Kidney (tissue), 14 donors: Measurements from ENCODE around the gene CTNNA2. TPM values are rescaled to one million over a fixed set of nuclear protein-coding genes. Genes with fewer than 3 reads are reported as not detected.

ENCODE experiments used
- DNase-seq, 5 donors: peaks; one replicate each; pipeline ENCODE4 v3.0.0-alpha.2; 2013 to 2020
- FAIRE-seq: peaks from 2 replicates; lab custom pipeline; 2012; peaks lifted over from hg19 to GRCh38; lab: Jason Lieb, UNC
- H3K27ac ChIP-seq, 2 donors: one replicate each; pipeline ENCODE4 v1.7.0; 2013; ENCODE audit warnings: low read depth in 2 of 2, low read length in 2 of 2, inconsistent platforms in 1 of 2
- H3K27me3 ChIP-seq: one replicate; pipeline ENCODE4 v1.7.1; 2013; ENCODE audit warnings: low read length, inconsistent platforms; ENCODE audit not compliant: control insufficient read depth, insufficient read depth
- H3K36me3 ChIP-seq, 3 donors: one replicate each; pipeline versions ENCODE4 v1.7.0 to v1.7.1; 2013; ENCODE audit warnings: low read length in 3 of 3, control low read depth in 1 of 3, inconsistent platforms in 1 of 3; ENCODE audit not compliant: insufficient read depth in 3 of 3, control insufficient read depth in 2 of 3
- H3K4me1 ChIP-seq, 3 donors: one replicate each; pipeline versions ENCODE4 v1.7.0 to v1.7.1; 2013; ENCODE audit warnings: low read length in 3 of 3, inconsistent platforms in 1 of 3, low read depth in 1 of 3; ENCODE audit not compliant: control insufficient read depth in 2 of 3, insufficient read depth in 2 of 3
- H3K4me3 ChIP-seq, 3 donors: one replicate each; pipeline versions ENCODE4 v1.7.0 to v1.8.1; 2013; ENCODE audit warnings: low read length in 3 of 3, control low read depth in 1 of 3, inconsistent platforms in 1 of 3
- H3K9ac ChIP-seq, 3 donors: one replicate each; pipeline versions ENCODE4 v1.7.0 to v1.7.1; 2013; ENCODE audit warnings: low read length in 3 of 3, control low read depth in 1 of 3, inconsistent platforms in 1 of 3
- H3K9me3 ChIP-seq, 3 donors: one replicate each; pipeline versions ENCODE4 v1.7.0 to v1.7.1; 2013; ENCODE audit warnings: low read length in 3 of 3, control low read depth in 1 of 3, inconsistent platforms in 1 of 3; ENCODE audit not compliant: control insufficient read depth in 2 of 3, insufficient read depth in 1 of 3
- intact Hi-C: fragments of 100-400 bp; cut with DNase I; formaldehyde crosslinking; loops from one replicate; pipeline ENCODE4 v1.11.1; 2022
- polyA plus RNA-seq: library from polyadenylated mRNA; stranded (reverse); fragments of 350-450 nt; fragmentation: Illumina TruSeq; extraction: RNeasy Lipid Tissue Mini Kit (QIAGEN cat#74804); gene quantifications from one replicate; pipeline ENCODE4 v1.2.3, GENCODE V29; 2014; ENCODE audit warnings: low read depth, low replicate concordance; ENCODE audit not compliant: insufficient read depth
- total RNA-seq: library from RNA; stranded (reverse); fragmentation: NEBNext Ultra II Directional; extraction: Animal tissue kit (Norgen Biotek cat#: 25700); gene quantifications from one replicate; pipeline ENCODE4 v1.2.1, GENCODE V29; 2021
- TF ChIP-seq, protein P1 (sequence below): IDR thresholded peaks from 3 replicates; pipeline ENCODE4 v1.5.1; 2012; ENCODE audit warnings: mild to moderate bottlenecking, moderate library complexity, borderline replicate concordance; ENCODE audit not compliant: insufficient read depth; ENCODE audit errors: extremely low read depth
- donor health status: control.
- donor health status: control.
- donor health status: control.
- donor health status: control.
- donor health status: control.
- donor health status: DM: yes; HTN: yes; CAD: no.
- donor health status: Normal renal cell carcinoma (clear cell type).

CTNNA2 gene
- total and polyA plus RNA-seq, 2 donors from 2014 or later, result 0.47 TPM; not detected in 1

DNA sequence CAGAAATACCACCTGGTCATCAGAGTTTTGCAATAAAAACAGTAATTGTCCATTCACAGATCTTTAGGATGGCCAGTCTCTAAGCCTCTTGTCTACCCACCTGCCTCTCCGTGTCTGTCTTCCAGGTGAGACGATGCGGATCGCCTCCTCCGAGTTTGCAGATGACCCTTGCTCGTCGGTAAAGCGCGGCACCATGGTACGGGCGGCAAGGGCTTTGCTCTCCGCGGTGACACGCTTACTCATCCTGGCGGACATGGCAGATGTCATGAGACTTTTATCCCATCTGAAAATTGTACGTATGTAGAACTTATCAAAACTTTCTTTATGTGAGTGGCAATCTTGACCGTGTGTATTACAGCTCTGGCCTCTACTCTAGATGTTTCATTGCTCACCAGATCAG lies 345.0 kb downstream of the CTNNA2 start:
- Histone ChIP-seq H3K27me3 (no peaks in the 10 kb centered on the region), H3K4me3 (no peak overlapping the region), H3K4me1 (no peaks in the 10 kb centered on the region), H3K9ac (no peak overlapping the region), H3K9me3 (no peaks in the 10 kb centered on the region), H3K27ac (no peak overlapping the region), H3K36me3 (no peaks in the 10 kb centered on the region)
- FAIRE-seq (no peak), DNase-seq (no peak)
- TF ChIP-seq, protein P1, sequence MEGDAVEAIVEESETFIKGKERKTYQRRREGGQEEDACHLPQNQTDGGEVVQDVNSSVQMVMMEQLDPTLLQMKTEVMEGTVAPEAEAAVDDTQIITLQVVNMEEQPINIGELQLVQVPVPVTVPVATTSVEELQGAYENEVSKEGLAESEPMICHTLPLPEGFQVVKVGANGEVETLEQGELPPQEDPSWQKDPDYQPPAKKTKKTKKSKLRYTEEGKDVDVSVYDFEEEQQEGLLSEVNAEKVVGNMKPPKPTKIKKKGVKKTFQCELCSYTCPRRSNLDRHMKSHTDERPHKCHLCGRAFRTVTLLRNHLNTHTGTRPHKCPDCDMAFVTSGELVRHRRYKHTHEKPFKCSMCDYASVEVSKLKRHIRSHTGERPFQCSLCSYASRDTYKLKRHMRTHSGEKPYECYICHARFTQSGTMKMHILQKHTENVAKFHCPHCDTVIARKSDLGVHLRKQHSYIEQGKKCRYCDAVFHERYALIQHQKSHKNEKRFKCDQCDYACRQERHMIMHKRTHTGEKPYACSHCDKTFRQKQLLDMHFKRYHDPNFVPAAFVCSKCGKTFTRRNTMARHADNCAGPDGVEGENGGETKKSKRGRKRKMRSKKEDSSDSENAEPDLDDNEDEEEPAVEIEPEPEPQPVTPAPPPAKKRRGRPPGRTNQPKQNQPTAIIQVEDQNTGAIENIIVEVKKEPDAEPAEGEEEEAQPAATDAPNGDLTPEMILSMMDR, result no peak
- intact Hi-C loops, result no loop called here

DNA sequence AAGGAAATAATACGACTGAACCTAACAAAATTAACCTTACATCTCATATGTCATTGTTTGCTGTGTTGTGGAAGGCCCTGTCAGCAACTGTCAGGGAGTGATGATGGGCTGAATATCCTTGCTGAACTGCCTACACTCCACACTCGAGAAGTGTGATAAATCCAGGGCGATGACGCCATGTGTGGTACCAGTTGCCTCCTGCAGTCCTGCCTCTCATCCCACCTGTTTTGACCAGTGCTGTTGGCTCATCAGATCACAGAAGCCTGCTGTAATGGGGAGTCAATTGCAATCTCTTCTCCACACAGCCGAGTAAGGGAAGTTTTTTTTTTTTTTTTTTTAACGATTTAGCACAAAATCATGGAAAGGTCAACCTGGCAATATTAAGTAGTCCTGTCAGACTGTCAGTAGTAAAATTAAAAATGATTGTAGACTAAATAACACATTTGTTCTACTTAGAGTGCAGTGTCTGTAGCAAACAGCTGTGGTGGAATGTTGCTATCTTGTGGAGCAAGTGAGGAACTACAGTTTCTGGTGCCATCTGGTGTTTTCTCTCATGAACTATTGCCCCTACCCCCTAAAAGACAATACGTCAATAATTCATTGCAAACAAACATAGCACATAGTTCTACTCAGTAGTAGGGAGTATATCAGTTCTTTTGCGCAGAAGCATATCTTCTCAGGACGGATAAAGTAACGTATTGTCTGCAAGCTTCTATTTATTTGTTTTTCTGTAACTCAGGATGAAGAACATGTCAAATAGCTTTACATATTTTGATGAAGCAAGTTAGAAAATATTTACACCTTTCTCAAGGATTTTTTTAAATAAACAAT lies 347.6 kb downstream of the CTNNA2 start:
- no peaks in the 10 kb centered on the region for H3K4me1 ChIP-seq
- no peak overlapping the region for H3K9ac ChIP-seq
- no peak overlapping the region for H3K27ac ChIP-seq
- FAIRE-seq, result no peak
- H3K4me3 ChIP-seq, result no peak overlapping the region
- H3K36me3 ChIP-seq, result no peaks in the 10 kb centered on the region
- TF ChIP-seq, protein P1, result no peak
- no peaks in the 10 kb centered on the region for H3K9me3 ChIP-seq
- DNase-seq, result peak in 2 of 5 donors; percentile 36 to 44
- intact Hi-C loops, result no loop called here
- H3K27me3 ChIP-seq, result no peaks in the 10 kb centered on the region

DNA sequence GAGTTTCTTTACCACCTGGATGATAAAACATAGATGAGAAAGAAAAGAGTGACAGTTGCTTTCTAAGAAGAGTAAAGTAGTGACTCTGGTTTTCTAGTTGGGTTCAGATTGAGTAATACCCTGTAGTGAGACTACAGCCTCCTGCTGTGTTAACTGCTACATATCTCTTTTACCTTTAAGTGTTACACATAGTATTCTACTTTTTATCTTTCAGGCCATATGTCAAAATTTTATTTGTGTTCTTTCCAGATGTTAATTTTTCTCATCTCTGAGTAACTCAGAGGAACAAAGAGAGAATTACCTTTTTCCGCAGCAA lies 348.2 kb downstream of the CTNNA2 start:
- Histone ChIP-seq H3K9ac (no peak overlapping the region), H3K36me3 (no peaks in the 10 kb centered on the region), H3K27ac (no peak overlapping the region), H3K4me1 (no peaks in the 10 kb centered on the region), H3K4me3 (no peak overlapping the region), H3K9me3 (no peaks in the 10 kb centered on the region), H3K27me3 (no peaks in the 10 kb centered on the region)
- no peak for FAIRE-seq
- intact Hi-C loops, result no loop called here
- TF ChIP-seq, protein P1, result no peak
- DNase-seq, result no peak
